Measurements from ENCODE around the gene CDCA4. TPM values are rescaled to one million over a fixed set of nuclear protein-coding genes. Genes with fewer than 3 reads are reported as not detected.

The CDCA4 gene
- polyA plus RNA-seq, 1 experiment: 6.8 TPM

GRCh38 chr14:105053421-105053820, 32.5 kb upstream of the CDCA4 start:
- H3K4me3 ChIP-seq (ENCODE audit: low read depth, low read length): no peak overlapping the region
- TF ChIP-seq CTCF (IDR thresholded peaks at IDR 0.05; ENCODE audit: low read depth, low read length): no peak
- H3K27ac ChIP-seq (ENCODE audit: low read depth, low read length): no peak overlapping the region
- peaks cover 10% of the 10 kb centered on the region for H3K27me3 ChIP-seq (ENCODE audit: control insufficient read depth, insufficient read depth, low read length)
- ChIA-PET CTCF (interaction anchor here (0.6 to 0.9 kb wide), 2 partner anchors 8 to 205 kb away, joined by 3 to 4 read pairs; no protein-coding TSS in a partner anchor), POLR2A (no interaction called here)
- H3K9me3 ChIP-seq (ENCODE audit: control insufficient read depth, insufficient read depth, low read length): peaks cover 5% of the 10 kb centered on the region; the same call in 1 of the 2 replicates
- DNase-seq (ENCODE audit: low read depth, low spot score): no peak

GRCh38 chr14:105052110-105052458, 31.2 kb upstream of the CDCA4 start:
- Histone ChIP-seq H3K27ac (ENCODE audit: low read depth, low read length) (no peak overlapping the region), H3K4me3 (ENCODE audit: low read depth, low read length) (no peak overlapping the region), H3K9me3 (ENCODE audit: control insufficient read depth, insufficient read depth, low read length) (peaks cover 5% of the 10 kb centered on the region; the same call in 1 of the 2 replicates), H3K27me3 (ENCODE audit: control insufficient read depth, insufficient read depth, low read length) (peaks cover 12% of the 10 kb centered on the region)
- CTCF ChIA-PET: no interaction called here
- no peak for DNase-seq (ENCODE audit: low read depth, low spot score)
- POLR2A ChIA-PET: no interaction called here
- TF ChIP-seq CTCF (IDR thresholded peaks at IDR 0.05; ENCODE audit: low read depth, low read length): no peak

GRCh38 chr14:105051182-105052109, 30.6 kb upstream of the CDCA4 start:
- CTCF ChIA-PET: no interaction called here
- POLR2A ChIA-PET: no interaction called here
- TF ChIP-seq CTCF (IDR thresholded peaks at IDR 0.05; ENCODE audit: low read depth, low read length): no peak
- no peak for DNase-seq (ENCODE audit: low read depth, low spot score)
- Histone ChIP-seq H3K27ac (ENCODE audit: low read depth, low read length) (no peak overlapping the region), H3K4me3 (ENCODE audit: low read depth, low read length) (no peak overlapping the region), H3K27me3 (ENCODE audit: control insufficient read depth, insufficient read depth, low read length) (peaks cover 9% of the 10 kb centered on the region), H3K9me3 (ENCODE audit: control insufficient read depth, insufficient read depth, low read length) (peaks cover 5% of the 10 kb centered on the region; the same call in 1 of the 2 replicates)

- CTCF ChIA-PET: no interaction called here
- H3K27me3 ChIP-seq (ENCODE audit: control insufficient read depth, insufficient read depth, low read length): peaks cover 5% of the 10 kb centered on the region
- POLR2A ChIA-PET: no interaction called here
- no peak for TF ChIP-seq CTCF (IDR thresholded peaks at IDR 0.05; ENCODE audit: low read depth, low read length)
- no peak for DNase-seq (ENCODE audit: low read depth, low spot score)
- peaks cover 5% of the 10 kb centered on the region; the same call in 1 of the 2 replicates for H3K9me3 ChIP-seq (ENCODE audit: control insufficient read depth, insufficient read depth, low read length)
- H3K4me3 ChIP-seq (ENCODE audit: low read depth, low read length): no peak overlapping the region
- no peak overlapping the region for H3K27ac ChIP-seq (ENCODE audit: low read depth, low read length)
These were observed 29.6 kb upstream of the CDCA4 start for GRCh38 chr14:105050551-105050897.

- ChIA-PET POLR2A (no interaction called here), CTCF (no interaction called here)
- no peak for TF ChIP-seq CTCF (IDR thresholded peaks at IDR 0.05; ENCODE audit: low read depth, low read length)
- DNase-seq (ENCODE audit: low read depth, low spot score): no peak
- Histone ChIP-seq H3K4me3 (ENCODE audit: low read depth, low read length) (no peak overlapping the region), H3K27ac (ENCODE audit: low read depth, low read length) (no peak overlapping the region), H3K27me3 (ENCODE audit: control insufficient read depth, insufficient read depth, low read length) (peaks cover 5% of the 10 kb centered on the region), H3K9me3 (ENCODE audit: control insufficient read depth, insufficient read depth, low read length) (peaks cover 5% of the 10 kb centered on the region; the same call in 1 of the 2 replicates)
These were observed 29.1 kb upstream of the CDCA4 start for GRCh38 chr14:105049753-105050550.
